Panc1 (cell line): ENCODE data around the gene PDZRN4. TPM values are rescaled to one million over a fixed set of nuclear protein-coding genes. Genes with fewer than 3 reads are reported as not detected.

Experiments
- ATAC-seq: fragments of 200-7000 bp; cut with Tn5 transposase; 2 replicates; pipeline ENCODE4 v1.9.1; 2020; ENCODE audit warnings: mild to moderate bottlenecking, moderate library complexity
- BruUV-seq: library from RNA; stranded (reverse); fragments of 400-500 nt; replicated peaks from 2 replicates; lab custom pipeline; 2021; lab: Mats Ljungman, UMichigan
- CTCF ChIA-PET: fragments of 300-600 bp; sonication (Branson Sonifier 250); formaldehyde crosslinking; loops from one replicate; lab custom pipeline; 2022; ENCODE audit warnings: antibody characterized with exemption; lab: Charles Lee
- POLR2A ChIA-PET: fragments of 300-600 bp; sonication (Branson Sonifier 250); formaldehyde crosslinking; loops from one replicate; lab custom pipeline; 2022; ENCODE audit warnings: antibody characterized with exemption; lab: Charles Lee
- DNase-seq: peaks from one replicate; pipeline ENCODE4 v3.0.0-alpha.2; 2010; ENCODE audit warnings: low read depth, low spot score
- H3K27ac ChIP-seq: 2 replicates; pipeline ENCODE4 v1.5.1; 2011; ENCODE audit warnings: mild to moderate bottlenecking, low read length, inconsistent platforms
- H3K27me3 ChIP-seq: fragments of 200-500 bp; sonication (Bioruptor generic); 2 replicates; pipeline ENCODE4 v1.6.0; 2014; ENCODE audit warnings: low read length, inconsistent platforms; ENCODE audit not compliant: control insufficient read depth, insufficient read depth
- H3K36me3 ChIP-seq: fragments of 200-500 bp; sonication (Bioruptor generic); 2 replicates; pipeline ENCODE4 v1.5.1; 2014; ENCODE audit warnings: inconsistent platforms, mild to moderate bottlenecking, low read length, moderate library complexity; ENCODE audit not compliant: control insufficient read depth, insufficient read depth
- H3K4me1 ChIP-seq: 2 replicates; pipeline ENCODE4 v1.5.1; 2011; ENCODE audit warnings: inconsistent platforms, mild to moderate bottlenecking, low read length, moderate library complexity; ENCODE audit not compliant: control insufficient read depth, insufficient read depth
- H3K4me3 ChIP-seq, 2 experiments: 2 replicates each; pipeline ENCODE4 v1.5.1; 2011 to 2012; ENCODE audit warnings: low read depth in 2 of 2, low read length in 2 of 2, mild to moderate bottlenecking in 2 of 2, inconsistent platforms in 1 of 2, moderate library complexity in 1 of 2
- H3K9me3 ChIP-seq: fragments of 200-500 bp; sonication (Bioruptor generic); 2 replicates; pipeline ENCODE4 v1.5.1; 2014; ENCODE audit warnings: low read depth, mild to moderate bottlenecking, inconsistent platforms, low read length, moderate library complexity; ENCODE audit not compliant: control insufficient read depth, insufficient read depth
- CTCF ChIP-seq: fragments of 450-650 bp; IDR thresholded peaks from 2 replicates; pipeline ENCODE4 v1.5.1; 2017; ENCODE audit warnings: mild to moderate bottlenecking
- POLR2AphosphoS5 ChIP-seq: IDR thresholded peaks from 2 replicates; pipeline ENCODE4 v1.6.1; 2012; ENCODE audit warnings: mild to moderate bottlenecking, low read depth, low read length, moderate library complexity
- REST ChIP-seq, 2 experiments: IDR thresholded peaks; 2 replicates each; pipeline ENCODE4 v1.6.1; 2011 to 2012; ENCODE audit warnings: low read depth in 2 of 2, control low read depth in 1 of 2, low read length in 1 of 2, mild to moderate bottlenecking in 1 of 2, moderate library complexity in 1 of 2; ENCODE audit not compliant: insufficient read depth in 1 of 2
- SIN3A ChIP-seq: IDR thresholded peaks from 2 replicates; pipeline ENCODE4 v1.6.1; 2012; ENCODE audit warnings: low read depth, mild to moderate bottlenecking, low read length, moderate library complexity, borderline replicate concordance; ENCODE audit not compliant: insufficient read depth
- TCF7L2 ChIP-seq: IDR thresholded peaks from 2 replicates; pipeline ENCODE4 v1.6.1; 2011; ENCODE audit warnings: mild to moderate bottlenecking, low read depth, low read length, inconsistent platforms
- in situ Hi-C: cut with HindIII; loops from 2 replicates; pipeline ENCODE4 v1.10.0; 2016; ENCODE audit warnings: low sequenced_read_pairs, low pct_unique_long_range_greater_than_20kb
- intact Hi-C: fragments of 100-400 bp; cut with micrococcal nuclease; formaldehyde crosslinking; loops from one replicate; pipeline ENCODE4 v1.10.0; 2022; ENCODE audit not compliant: unreplicated experiment
- total RNA-seq: library from RNA; stranded (reverse); gene quantifications from one replicate; pipeline ENCODE4 v1.2.1, GENCODE V29; 2021; ENCODE audit not compliant: unreplicated experiment

PDZRN4 gene
- total RNA-seq, 1 experiment from 2014 or later, result not detected

GRCh38 chr12:41528874-41529273 lies 340.8 kb downstream of the PDZRN4 start:
- TF ChIP-seq TCF7L2 (no peak), POLR2AphosphoS5 (no peak), SIN3A (no peak), REST (IDR thresholded peaks at IDR 0.05; ENCODE audit: insufficient read depth in 1 of 2, low read depth in 2 of 2, low read length in 1 of 2) (no peak), CTCF (no peak)
- ATAC-seq (no peak), DNase-seq (no peak)
- Histone ChIP-seq H3K36me3 (no peaks in the 10 kb centered on the region), H3K4me3 (no peak overlapping the region), H3K27me3 (no peaks in the 10 kb centered on the region), H3K4me1 (no peaks in the 10 kb centered on the region), H3K9me3 (no peaks in the 10 kb centered on the region), H3K27ac (no peak overlapping the region)
- ChIA-PET POLR2A (no interaction called here), CTCF (no interaction called here)
- in situ Hi-C loops, result no loop called here
- no TSS peak for BruUV-seq
- intact Hi-C loops, result no loop called here

- CTCF ChIA-PET, result no interaction called here
- no peak for TF ChIP-seq CTCF
- TF ChIP-seq TCF7L2, result no peak
- TF ChIP-seq POLR2AphosphoS5, result no peak
- no peak for TF ChIP-seq SIN3A
- no peak for TF ChIP-seq REST (IDR thresholded peaks at IDR 0.05; ENCODE audit: insufficient read depth in 1 of 2, low read depth in 2 of 2, low read length in 1 of 2)
- H3K9me3 ChIP-seq, result no peaks in the 10 kb centered on the region
- POLR2A ChIA-PET, result no interaction called here
- H3K4me1 ChIP-seq, result no peaks in the 10 kb centered on the region
- intact Hi-C loops, result no loop called here
- no peak overlapping the region for H3K27ac ChIP-seq
- no peak for DNase-seq
- in situ Hi-C loops, result no loop called here
- H3K27me3 ChIP-seq, result no peaks in the 10 kb centered on the region
- ATAC-seq, result no peak
- no peaks in the 10 kb centered on the region for H3K36me3 ChIP-seq
- BruUV-seq, result no TSS peak
- H3K4me3 ChIP-seq, result no peak overlapping the region
These were observed 342.3 kb downstream of the PDZRN4 start for GRCh38 chr12:41530441-41530840.
